ENCODE measurements around the gene REC8. TPM values are rescaled to one million over a fixed set of nuclear protein-coding genes. Genes with fewer than 3 reads are reported as not detected.
"Not testable (repeated sequence)": the region's sequence is repeated elsewhere in the genome, so short reads cannot be mapped to it uniquely, and the experiment has no call there.

REC8 gene
- total RNA-seq, 1 experiment from 2014 or later = 37.5 TPM

DNA sequence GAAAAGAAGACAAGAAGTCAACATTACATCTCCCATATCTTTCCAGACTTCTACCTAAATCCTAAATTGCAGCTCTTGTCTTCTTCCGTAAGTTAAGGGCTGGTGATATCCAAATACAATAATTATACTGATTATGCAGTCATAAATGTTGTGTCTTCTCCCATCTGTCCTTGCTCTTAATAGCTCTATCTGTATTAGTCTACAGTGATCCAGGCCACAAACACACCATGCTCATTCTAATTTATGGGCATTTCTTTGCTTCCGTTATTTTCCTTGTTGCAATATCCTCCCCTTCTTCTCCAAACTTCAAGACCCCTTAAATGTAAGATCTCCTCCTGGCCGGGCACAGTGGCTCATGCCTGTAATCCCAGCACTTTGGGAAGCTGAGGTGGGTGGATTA, 47.6 kb downstream of the REC8 start:
- BruUV-seq (replicated peaks) = no TSS peak
- Mint-ChIP-seq H3K9me3 (ENCODE audit: low read depth, unreplicated experiment) (no peaks in the 10 kb centered on the region), H3K27me3 (ENCODE audit: unreplicated experiment) (no peaks in the 10 kb centered on the region), H3K27ac (ENCODE audit: unreplicated experiment) (no peak overlapping the region), H3K36me3 (ENCODE audit: insufficient read depth, unreplicated experiment) (peaks cover 22% of the 10 kb centered on the region), H3K4me1 (ENCODE audit: low read depth, unreplicated experiment) (peaks cover 2% of the 10 kb centered on the region), H3K4me3 (ENCODE audit: low read depth, unreplicated experiment) (no peak overlapping the region)
- CTCF ChIA-PET = interaction anchor here (0.6 kb wide), 1 partner anchor 9 kb away, joined by 4 read pairs; no protein-coding TSS in a partner anchor
- intact Hi-C loops (cut with micrococcal nuclease; ENCODE audit: unreplicated experiment) = no loop called here
- no peak for DNase-seq
- TF ChIP-seq, protein P1, sequence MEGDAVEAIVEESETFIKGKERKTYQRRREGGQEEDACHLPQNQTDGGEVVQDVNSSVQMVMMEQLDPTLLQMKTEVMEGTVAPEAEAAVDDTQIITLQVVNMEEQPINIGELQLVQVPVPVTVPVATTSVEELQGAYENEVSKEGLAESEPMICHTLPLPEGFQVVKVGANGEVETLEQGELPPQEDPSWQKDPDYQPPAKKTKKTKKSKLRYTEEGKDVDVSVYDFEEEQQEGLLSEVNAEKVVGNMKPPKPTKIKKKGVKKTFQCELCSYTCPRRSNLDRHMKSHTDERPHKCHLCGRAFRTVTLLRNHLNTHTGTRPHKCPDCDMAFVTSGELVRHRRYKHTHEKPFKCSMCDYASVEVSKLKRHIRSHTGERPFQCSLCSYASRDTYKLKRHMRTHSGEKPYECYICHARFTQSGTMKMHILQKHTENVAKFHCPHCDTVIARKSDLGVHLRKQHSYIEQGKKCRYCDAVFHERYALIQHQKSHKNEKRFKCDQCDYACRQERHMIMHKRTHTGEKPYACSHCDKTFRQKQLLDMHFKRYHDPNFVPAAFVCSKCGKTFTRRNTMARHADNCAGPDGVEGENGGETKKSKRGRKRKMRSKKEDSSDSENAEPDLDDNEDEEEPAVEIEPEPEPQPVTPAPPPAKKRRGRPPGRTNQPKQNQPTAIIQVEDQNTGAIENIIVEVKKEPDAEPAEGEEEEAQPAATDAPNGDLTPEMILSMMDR (IDR thresholded peaks at IDR 0.05; ENCODE audit: unreplicated experiment) = no peak

DNA sequence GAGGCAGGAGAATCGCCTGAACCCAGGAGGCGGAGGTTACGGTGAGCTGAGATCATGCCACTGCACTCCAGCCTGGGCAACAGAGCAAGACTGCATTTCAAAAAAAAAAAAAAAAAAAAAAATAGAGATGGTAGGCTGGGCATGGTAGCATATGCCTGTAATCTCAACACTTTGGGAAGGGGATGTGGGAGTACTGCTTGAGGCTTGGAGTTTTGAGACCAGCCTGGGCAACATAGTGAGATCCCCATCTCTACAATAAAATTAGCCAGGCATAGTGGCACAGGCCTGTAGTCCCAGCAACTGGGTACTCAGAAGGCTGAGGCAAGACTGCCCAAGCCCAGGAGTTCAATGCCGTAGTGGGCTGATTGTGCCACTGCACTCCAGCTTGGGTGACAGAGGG, 51.1 kb downstream of the REC8 start:
- H3K27ac Mint-ChIP-seq (ENCODE audit: unreplicated experiment); H3K4me3 Mint-ChIP-seq (ENCODE audit: low read depth, unreplicated experiment); CTCF ChIA-PET; DNase-seq; H3K9me3 Mint-ChIP-seq (ENCODE audit: low read depth, unreplicated experiment); H3K36me3 Mint-ChIP-seq (ENCODE audit: insufficient read depth, unreplicated experiment); H3K4me1 Mint-ChIP-seq (ENCODE audit: low read depth, unreplicated experiment); H3K27me3 Mint-ChIP-seq (ENCODE audit: unreplicated experiment); intact Hi-C loops (cut with micrococcal nuclease; ENCODE audit: unreplicated experiment); BruUV-seq (replicated peaks): not testable (repeated sequence)

DNA sequence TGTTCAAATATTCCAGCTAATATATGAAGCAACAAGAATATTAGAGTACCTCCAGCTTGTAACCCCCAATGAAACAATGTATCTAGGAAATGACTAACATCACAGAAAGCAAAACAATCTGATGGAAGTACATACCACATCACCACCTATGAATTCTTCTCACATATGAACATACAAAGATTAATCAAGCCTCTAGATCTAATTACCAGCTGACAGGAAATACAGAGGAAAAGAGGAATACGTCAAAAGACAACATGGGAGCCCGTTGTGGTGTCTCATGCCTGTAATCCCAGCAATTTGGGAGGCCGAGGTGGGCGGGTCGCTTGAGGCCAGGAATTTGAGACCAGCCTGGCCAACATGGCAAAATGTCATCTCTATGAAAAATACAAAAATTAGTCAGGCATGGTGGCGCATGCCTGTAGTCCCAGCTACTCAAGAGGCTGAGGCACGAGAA, 52.8 kb downstream of the REC8 start:
- CTCF ChIA-PET = no interaction called here
- H3K36me3 Mint-ChIP-seq (ENCODE audit: insufficient read depth, unreplicated experiment) = peaks cover 9% of the 10 kb centered on the region
- H3K9me3 Mint-ChIP-seq (ENCODE audit: low read depth, unreplicated experiment) = no peaks in the 10 kb centered on the region
- no peak overlapping the region for H3K27ac Mint-ChIP-seq (ENCODE audit: unreplicated experiment)
- no peak overlapping the region for H3K4me3 Mint-ChIP-seq (ENCODE audit: low read depth, unreplicated experiment)
- no peak for DNase-seq
- H3K27me3 Mint-ChIP-seq (ENCODE audit: unreplicated experiment) = no peaks in the 10 kb centered on the region
- intact Hi-C loops (cut with micrococcal nuclease; ENCODE audit: unreplicated experiment) = no loop called here
- no TSS peak for BruUV-seq (replicated peaks)
- peaks cover 9% of the 10 kb centered on the region for H3K4me1 Mint-ChIP-seq (ENCODE audit: low read depth, unreplicated experiment)
- TF ChIP-seq, protein P1 (IDR thresholded peaks at IDR 0.05; ENCODE audit: unreplicated experiment) = no peak

DNA sequence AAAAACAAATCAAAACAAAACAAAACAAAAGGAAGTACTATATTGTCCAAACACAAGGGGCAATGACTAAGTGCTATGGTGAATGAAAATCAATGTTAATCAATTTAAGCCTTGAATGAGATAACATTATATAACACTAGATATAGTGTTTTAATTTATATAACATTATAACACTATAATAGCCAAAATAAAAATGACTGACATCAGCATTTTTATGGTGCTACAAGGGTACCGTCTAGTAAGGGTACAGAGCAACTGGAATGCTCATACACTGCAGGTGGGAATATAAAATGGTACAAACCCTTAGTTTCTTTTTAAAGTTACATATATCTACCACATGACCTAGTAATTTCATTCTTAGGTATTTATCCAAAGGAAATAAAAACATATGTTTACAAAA, 54.6 kb downstream of the REC8 start:
- TF ChIP-seq, protein P1 (IDR thresholded peaks at IDR 0.05; ENCODE audit: unreplicated experiment) = no peak
- Mint-ChIP-seq H3K4me3 (ENCODE audit: low read depth, unreplicated experiment) (no peak overlapping the region), H3K27me3 (ENCODE audit: unreplicated experiment) (no peaks in the 10 kb centered on the region), H3K36me3 (ENCODE audit: insufficient read depth, unreplicated experiment) (peaks cover 10% of the 10 kb centered on the region), H3K9me3 (ENCODE audit: low read depth, unreplicated experiment) (no peaks in the 10 kb centered on the region), H3K27ac (ENCODE audit: unreplicated experiment) (no peak overlapping the region), H3K4me1 (ENCODE audit: low read depth, unreplicated experiment) (peaks cover 9% of the 10 kb centered on the region)
- CTCF ChIA-PET = no interaction called here
- no peak for DNase-seq
- intact Hi-C loops (cut with micrococcal nuclease; ENCODE audit: unreplicated experiment) = no loop called here
- no TSS peak for BruUV-seq (replicated peaks)

DNA sequence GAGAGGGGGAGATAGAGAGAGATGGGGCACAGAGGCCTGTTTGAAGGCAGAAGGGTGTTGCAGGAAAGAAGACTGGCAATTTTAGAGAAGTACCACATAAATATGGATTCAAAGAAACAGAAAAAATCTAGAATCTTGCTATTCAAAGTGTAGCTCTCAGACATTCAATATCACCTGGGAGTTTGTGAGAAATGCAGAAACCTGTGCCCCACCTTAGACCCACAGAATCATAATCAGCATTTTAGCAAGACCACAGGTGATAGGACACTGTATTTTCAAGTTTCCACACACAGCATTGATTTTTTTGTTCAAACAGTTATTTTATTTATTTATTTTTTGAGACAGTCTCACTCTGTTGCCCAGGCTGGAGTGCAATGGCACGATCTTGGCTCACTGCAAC, 57.0 kb downstream of the REC8 start:
- Mint-ChIP-seq H3K4me1 (ENCODE audit: low read depth, unreplicated experiment) (peaks cover 13% of the 10 kb centered on the region), H3K4me3 (ENCODE audit: low read depth, unreplicated experiment) (no peak overlapping the region), H3K27ac (ENCODE audit: unreplicated experiment) (no peak overlapping the region), H3K27me3 (ENCODE audit: unreplicated experiment) (no peaks in the 10 kb centered on the region), H3K9me3 (ENCODE audit: low read depth, unreplicated experiment) (no peaks in the 10 kb centered on the region), H3K36me3 (ENCODE audit: insufficient read depth, unreplicated experiment) (peaks cover 31% of the 10 kb centered on the region)
- no TSS peak for BruUV-seq (replicated peaks)
- DNase-seq = no peak
- intact Hi-C loops (cut with micrococcal nuclease; ENCODE audit: unreplicated experiment) = no loop called here
- CTCF ChIA-PET = interaction anchor here (0.6 kb wide), 3 partner anchors 10 to 27 kb away, joined by 3 to 4 read pairs (median 3); partner anchors contain the start of gene MDP1
- TF ChIP-seq, protein P1 (IDR thresholded peaks at IDR 0.05; ENCODE audit: unreplicated experiment) = no peak

Small RNA genes lying within 50 kb of the gene (microRNA-seq; reads per million reads assigned to microRNA genes)
- not detected for gene MIR7703

Other genes starting within 250 kb of the REC8 start
- 15.7 and 19.0 TPM in 2 replicates for gene DHRS4, start 218.3 kb upstream of the REC8 start, total RNA-seq (2022)
- 10.5 and 12.0 TPM in 2 replicates for gene DHRS4L2, start 183.2 kb upstream of the REC8 start, total RNA-seq (2022)
- 0.33 and 0.42 TPM in 2 replicates for gene CARMIL3, start 120.1 kb upstream of the REC8 start, total RNA-seq (2022)
- not detected in 2 replicates for gene CPNE6, start 100.5 kb upstream of the REC8 start, total RNA-seq (2022)
- 38.0 and 43.6 TPM in 2 replicates for gene PCK2, start 77.8 kb upstream of the REC8 start, total RNA-seq (2022)
- 58.2 and 63.4 TPM in 2 replicates for gene DCAF11, start 57.3 kb upstream of the REC8 start, total RNA-seq (2022)
- 1.8 and 2.3 TPM in 2 replicates for gene NRL, start 57.1 kb upstream of the REC8 start, total RNA-seq (2022)
- 0.47 and 0.98 TPM in 2 replicates for gene FITM1, start 41.4 kb upstream of the REC8 start, total RNA-seq (2022)
- gene PSME1, start 35.9 kb upstream of the REC8 start, total RNA-seq (2022) = 259 and 289 TPM in 2 replicates
- gene EMC9, start 30.5 kb upstream of the REC8 start, total RNA-seq (2022) = 38.0 and 39.2 TPM in 2 replicates
- 288 and 359 TPM in 2 replicates for gene PSME2, start 25.5 kb upstream of the REC8 start, total RNA-seq (2022)
- 95.9 and 103 TPM in 2 replicates for gene RNF31, start 24.6 kb upstream of the REC8 start, total RNA-seq (2022)
- gene IRF9, start 10.8 kb upstream of the REC8 start, total RNA-seq (2022) = 124 and 184 TPM in 2 replicates
- 82.6 and 86.4 TPM in 2 replicates for gene IPO4, start 16.7 kb downstream of the REC8 start, total RNA-seq (2022)
- 68.0 and 70.9 TPM in 2 replicates for gene TM9SF1, start 23.4 kb downstream of the REC8 start, total RNA-seq (2022)
- 0.47 TPM in 1 of 2 replicates, not detected in the other for gene TSSK4, start 33.6 kb downstream of the REC8 start, total RNA-seq (2022)
- gene CHMP4A, start 41.4 kb downstream of the REC8 start, total RNA-seq (2022) = 53.2 and 60.8 TPM in 2 replicates
- 7.4 and 8.9 TPM in 2 replicates for gene MDP1, start 44.0 kb downstream of the REC8 start, total RNA-seq (2022)
- gene NEDD8, start 60.3 kb downstream of the REC8 start, total RNA-seq (2022) = 192 and 198 TPM in 2 replicates
- 61.3 and 63.4 TPM in 2 replicates for gene GMPR2, start 60.8 kb downstream of the REC8 start, total RNA-seq (2022)
- gene TINF2, start 70.5 kb downstream of the REC8 start, total RNA-seq (2022) = 38.3 and 40.4 TPM in 2 replicates
- 4.5 and 7.5 TPM in 2 replicates for gene TGM1, start 91.1 kb downstream of the REC8 start, total RNA-seq (2022)
- gene RABGGTA, start 99.5 kb downstream of the REC8 start, total RNA-seq (2022) = 35.3 and 42.2 TPM in 2 replicates
- 18.6 and 19.7 TPM in 2 replicates for gene DHRS1, start 127.7 kb downstream of the REC8 start, total RNA-seq (2022)
- 35.9 and 40.2 TPM in 2 replicates for gene NOP9, start 127.8 kb downstream of the REC8 start, total RNA-seq (2022)
- 0.17 TPM in 1 of 2 replicates, not detected in the other for gene CIDEB, start 135.9 kb downstream of the REC8 start, total RNA-seq (2022)
- 19.3 and 25.8 TPM in 2 replicates for gene LTB4R2, start 138.1 kb downstream of the REC8 start, total RNA-seq (2022)
- gene LTB4R, start 139.4 kb downstream of the REC8 start, total RNA-seq (2022) = 13.4 and 18.7 TPM in 2 replicates
- gene ADCY4, start 163.0 kb downstream of the REC8 start, total RNA-seq (2022) = 3.0 and 3.4 TPM in 2 replicates
- gene RIPK3, start 167.9 kb downstream of the REC8 start, total RNA-seq (2022) = 11.0 and 12.6 TPM in 2 replicates
- gene NFATC4, start 196.1 kb downstream of the REC8 start, total RNA-seq (2022) = 10.7 and 12.8 TPM in 2 replicates
- gene NYNRIN, start 226.9 kb downstream of the REC8 start, total RNA-seq (2022) = 7.5 and 8.4 TPM in 2 replicates